Activated CD8-positive, alpha-beta T cell treated with anti-CD3 and anti-CD28 coated beads, Interleukin-2, amount 10 ng/mL, durations not matched to agents 7 days and 5 days (primary cell): ENCODE data around the gene CHST4. TPM values are rescaled to one million over a fixed set of nuclear protein-coding genes. Genes with fewer than 3 reads are reported as not detected.
A peak's percentile ranks its signal among the peaks of the same experiment; 100 is the strongest.
"Not testable (repeated sequence)": the region's sequence is repeated elsewhere in the genome, so short reads cannot be mapped to it uniquely, and the experiment has no call there.

ENCODE experiments used
- ATAC-seq: fragments of 150-1000 bp; cut with Tn5 transposase; one replicate; pipeline ENCODE4 v1.10.0; 2021; ENCODE audit warnings: moderate library complexity
- CTCF ChIA-PET: fragments of 350-600 bp; sonication (Branson Sonifier 250); formaldehyde crosslinking; loops from one replicate; lab custom pipeline; 2021; ENCODE audit warnings: antibody characterized with exemption; lab: Charles Lee
- POLR2A ChIA-PET: fragments of 350-600 bp; sonication (Branson Sonifier 250); formaldehyde crosslinking; loops from one replicate; lab custom pipeline; 2021; ENCODE audit warnings: antibody characterized with exemption; lab: Charles Lee
- DNase-seq: peaks from one replicate; pipeline ENCODE4 v3.0.0-alpha.2; 2020
- H3K27ac Mint-ChIP-seq: one replicate; pipeline ENCODE4 v1.8.0; 2021; ENCODE audit warnings: mild to moderate bottlenecking, mixed read lengths
- H3K27me3 Mint-ChIP-seq: one replicate; pipeline ENCODE4 v1.8.0; 2021; ENCODE audit warnings: low read depth, mixed read lengths
- H3K36me3 Mint-ChIP-seq: one replicate; pipeline ENCODE4 v1.8.0; 2021; ENCODE audit warnings: low read depth, mixed read lengths
- H3K4me1 Mint-ChIP-seq: one replicate; pipeline ENCODE4 v1.8.0; 2021; ENCODE audit warnings: low read depth, mixed read lengths
- H3K4me3 Mint-ChIP-seq: one replicate; pipeline ENCODE4 v1.8.0; 2021; ENCODE audit warnings: mild to moderate bottlenecking, mixed read lengths
- H3K9me3 Mint-ChIP-seq: one replicate; pipeline ENCODE4 v1.8.0; 2022; ENCODE audit warnings: mixed read lengths; ENCODE audit not compliant: insufficient read depth
- total RNA-seq, 2 experiments: library from RNA; stranded (reverse); gene quantifications; one replicate each; pipeline ENCODE4 v1.2.3, GENCODE V29; 2021

Gene CHST4
- total RNA-seq, 2 experiments from 2014 or later, result not detected

DNA sequence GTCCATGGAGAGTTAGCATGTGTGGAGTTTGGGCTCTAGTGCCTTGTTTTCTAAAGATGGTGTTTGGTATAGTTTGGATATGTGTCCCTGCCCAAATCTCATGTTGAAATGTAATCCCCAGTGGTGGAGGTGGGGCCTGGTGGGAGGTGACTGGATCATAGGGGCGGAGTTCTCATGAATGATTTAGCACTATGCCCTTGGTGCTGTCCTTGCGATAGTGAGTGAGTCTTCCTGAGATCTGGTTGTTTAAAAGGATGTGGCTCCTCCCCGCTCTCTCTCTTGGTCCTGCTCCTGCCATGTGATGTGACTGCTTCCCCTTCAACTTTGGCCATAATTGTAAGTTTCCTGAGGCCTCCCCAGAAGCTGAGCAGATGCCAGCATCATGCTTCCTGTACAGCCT lies 28.2 kb upstream of the CHST4 start:
- no peak overlapping the region for H3K4me3 Mint-ChIP-seq
- ChIA-PET CTCF (interaction anchor here (1.2 to 5.5 kb wide), 4 partner anchors 35 to 113 kb away, joined by 4 to 98 read pairs (median 12); partner anchors contain the start of gene ZNF23), POLR2A (no interaction called here)
- ATAC-seq (no peak), DNase-seq (no peak)
- H3K9me3 Mint-ChIP-seq, result no peaks in the 10 kb centered on the region
- no peaks in the 10 kb centered on the region for H3K36me3 Mint-ChIP-seq
- H3K27me3 Mint-ChIP-seq, result no peaks in the 10 kb centered on the region
- H3K27ac Mint-ChIP-seq, result no peak overlapping the region
- H3K4me1 Mint-ChIP-seq, result no peaks in the 10 kb centered on the region

DNA sequence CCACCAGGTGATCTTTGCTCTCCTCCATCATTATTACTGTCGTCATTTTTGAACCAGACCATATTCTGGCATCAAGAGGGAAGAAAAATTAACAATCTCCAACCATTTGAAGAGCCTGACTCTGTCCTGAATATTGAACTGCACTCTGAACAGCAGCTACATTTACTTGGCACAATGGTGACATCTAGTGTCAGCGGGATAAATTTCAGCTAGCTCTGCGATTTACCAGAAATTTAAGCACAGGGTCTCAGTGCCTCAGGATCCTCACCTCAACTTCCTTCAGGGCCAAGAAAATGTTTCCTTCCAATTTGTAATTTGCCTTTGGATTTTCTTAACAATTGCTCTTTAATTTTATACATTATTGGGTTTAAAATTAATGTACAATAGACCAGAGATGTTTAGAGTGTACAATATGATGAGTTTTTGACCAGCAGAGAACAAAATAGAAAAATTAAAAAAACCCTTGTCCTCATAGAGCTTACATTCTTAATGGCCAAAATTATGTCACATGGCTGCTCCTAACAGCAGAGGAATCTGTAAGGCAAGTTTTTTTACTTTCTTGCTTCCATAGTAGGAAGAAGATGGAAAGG lies 26.4 kb upstream of the CHST4 start:
- Mint-ChIP-seq H3K36me3 (no peaks in the 10 kb centered on the region), H3K4me3 (no peak overlapping the region), H3K27ac (no peak overlapping the region), H3K4me1 (no peaks in the 10 kb centered on the region), H3K9me3 (no peaks in the 10 kb centered on the region), H3K27me3 (peaks cover under 1% of the 10 kb centered on the region)
- ChIA-PET POLR2A (interaction anchor here (1.6 kb wide), 1 partner anchor 87 kb away, joined by 4 read pairs; no protein-coding TSS in a partner anchor), CTCF (interaction anchor here (0.7 to 5.5 kb wide), 24 partner anchors 10 to 141 kb away, joined by 3 to 98 read pairs (median 4); partner anchors contain the start of genes CALB2, CHST4, ZNF19 and ZNF23)
- DNase-seq (peak; percentile 68), ATAC-seq (peak; percentile 60)

DNA sequence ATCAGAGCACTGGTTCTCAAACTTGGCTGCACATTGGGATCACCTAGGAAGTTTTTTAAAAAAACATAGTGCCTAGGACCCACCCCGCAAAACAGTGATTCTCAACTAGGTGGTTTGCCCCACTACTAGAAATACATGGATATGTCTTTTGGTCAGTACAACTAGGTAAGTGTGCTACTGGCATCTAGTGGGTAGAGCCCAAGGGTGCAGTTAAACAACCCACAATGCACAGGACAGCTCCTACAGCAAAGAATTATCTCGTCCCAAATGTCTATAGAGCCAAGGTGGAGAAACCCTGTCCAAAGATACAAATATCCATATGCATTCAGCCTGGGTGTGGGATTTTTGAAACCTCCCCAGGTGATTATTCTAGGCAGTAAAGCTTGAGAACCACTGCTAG lies 25.3 kb upstream of the CHST4 start:
- DNase-seq (no peak), ATAC-seq (no peak)
- no peaks in the 10 kb centered on the region for H3K36me3 Mint-ChIP-seq
- no peaks in the 10 kb centered on the region for H3K9me3 Mint-ChIP-seq
- POLR2A ChIA-PET, result no interaction called here
- no peak overlapping the region for H3K4me3 Mint-ChIP-seq
- no peaks in the 10 kb centered on the region for H3K4me1 Mint-ChIP-seq
- CTCF ChIA-PET, result interaction anchor here (0.7 to 5.5 kb wide), 9 partner anchors 9 to 110 kb away, joined by 3 to 98 read pairs (median 5); partner anchors contain the start of genes ZNF19 and ZNF23
- no peak overlapping the region for H3K27ac Mint-ChIP-seq
- H3K27me3 Mint-ChIP-seq, result peaks cover 6% of the 10 kb centered on the region

DNA sequence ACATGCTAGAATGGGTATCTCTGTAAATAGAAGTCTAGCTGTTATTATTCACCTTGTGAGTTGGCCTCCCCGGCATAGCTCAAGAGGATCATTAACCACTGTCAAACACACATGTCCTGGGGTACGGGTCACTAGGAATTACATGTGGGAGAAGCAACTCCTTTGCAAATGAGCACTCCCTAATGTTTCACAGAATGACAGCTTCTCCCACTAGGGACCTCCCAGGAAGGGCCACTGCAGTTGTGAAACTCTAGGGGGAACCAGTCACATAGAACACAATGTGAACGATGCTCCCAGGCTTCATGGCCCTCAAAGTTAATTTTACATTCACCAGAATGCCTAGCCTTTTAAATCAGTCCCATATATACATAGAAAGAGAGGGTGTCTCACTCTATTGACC lies 24.7 kb upstream of the CHST4 start:
- Mint-ChIP-seq H3K4me1 (no peaks in the 10 kb centered on the region), H3K27me3 (peaks cover 6% of the 10 kb centered on the region), H3K9me3 (no peaks in the 10 kb centered on the region), H3K36me3 (no peaks in the 10 kb centered on the region), H3K4me3 (no peak overlapping the region), H3K27ac (no peak overlapping the region)
- ChIA-PET CTCF (interaction anchor here (0.7 to 5.5 kb wide), 5 partner anchors 10 to 89 kb away, joined by 3 to 98 read pairs (median 4); partner anchors contain the start of genes ZNF19 and ZNF23), POLR2A (no interaction called here)
- DNase-seq (no peak), ATAC-seq (no peak)

DNA sequence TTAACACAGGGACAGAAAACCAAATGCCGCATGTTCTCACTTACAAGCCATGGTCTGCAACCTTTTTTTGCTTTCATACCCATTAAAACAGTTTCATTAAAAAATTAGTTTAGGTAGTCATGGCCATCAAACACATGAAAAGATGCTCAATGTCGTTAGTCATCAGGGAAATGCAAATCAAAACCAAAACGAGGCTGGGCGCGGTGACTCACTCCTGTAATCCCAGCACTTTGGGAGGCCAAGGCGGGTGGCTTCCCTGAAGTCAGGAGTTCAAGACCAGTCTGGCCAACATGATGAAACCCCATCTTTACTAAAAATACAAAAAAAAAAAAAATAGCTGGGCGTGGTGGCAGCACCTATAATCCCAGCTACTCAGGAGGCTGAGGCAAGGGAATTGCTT lies 22.2 kb upstream of the CHST4 start:
- DNase-seq, H3K27ac Mint-ChIP-seq, H3K36me3 Mint-ChIP-seq, H3K4me1 Mint-ChIP-seq, ATAC-seq, H3K4me3 Mint-ChIP-seq, H3K9me3 Mint-ChIP-seq, POLR2A ChIA-PET, CTCF ChIA-PET: not testable (repeated sequence)
- peaks cover 16% of the 10 kb centered on the region for H3K27me3 Mint-ChIP-seq

DNA sequence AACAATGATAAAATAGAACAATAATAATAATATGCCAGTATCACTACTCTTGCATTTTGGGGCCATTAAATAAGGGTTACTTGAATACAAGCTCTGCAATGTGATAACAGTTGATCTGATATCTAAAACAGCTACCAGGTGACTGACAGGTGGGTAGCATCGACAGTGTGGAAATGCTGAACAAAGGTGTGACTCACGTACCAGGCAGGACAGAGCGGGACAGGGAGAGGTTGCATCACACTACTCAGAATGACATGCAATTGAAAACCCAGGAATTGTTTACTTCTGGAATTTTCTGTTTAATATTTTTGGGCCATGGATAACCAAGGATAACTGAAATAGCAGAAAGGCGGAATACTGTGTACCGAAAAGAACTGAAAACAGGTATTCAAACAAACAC lies 21.3 kb upstream of the CHST4 start:
- Mint-ChIP-seq H3K4me1 (no peaks in the 10 kb centered on the region), H3K27me3 (peaks cover 21% of the 10 kb centered on the region), H3K4me3 (no peak overlapping the region), H3K36me3 (no peaks in the 10 kb centered on the region), H3K9me3 (no peaks in the 10 kb centered on the region), H3K27ac (no peak overlapping the region)
- CTCF ChIA-PET, result no interaction called here
- DNase-seq (no peak), ATAC-seq (no peak)
- POLR2A ChIA-PET, result no interaction called here

DNA sequence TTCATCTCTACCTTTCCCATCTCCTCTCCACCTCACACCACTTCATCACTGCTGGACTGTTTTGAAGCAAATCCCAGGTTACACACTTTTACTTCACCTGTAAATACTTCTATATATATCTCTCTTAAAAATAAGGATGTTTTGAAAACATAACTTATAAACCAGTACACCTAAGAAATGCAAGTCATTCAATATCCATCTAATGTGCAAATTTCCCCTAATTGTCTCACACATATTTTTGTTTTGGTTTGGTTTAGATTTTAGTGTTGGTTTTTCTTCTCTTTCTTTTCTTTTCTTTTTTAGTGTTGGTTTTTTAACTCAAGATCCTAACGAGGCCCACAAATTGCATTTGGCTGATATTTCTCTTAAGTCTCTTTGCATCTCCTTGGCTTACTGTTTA lies 19.2 kb upstream of the CHST4 start:
- Mint-ChIP-seq H3K4me1 (no peaks in the 10 kb centered on the region), H3K9me3 (no peaks in the 10 kb centered on the region), H3K36me3 (no peaks in the 10 kb centered on the region), H3K27me3 (peaks cover 21% of the 10 kb centered on the region), H3K4me3 (no peak overlapping the region), H3K27ac (no peak overlapping the region)
- CTCF ChIA-PET, result no interaction called here
- no peak for ATAC-seq
- POLR2A ChIA-PET, result no interaction called here
- no peak for DNase-seq

DNA sequence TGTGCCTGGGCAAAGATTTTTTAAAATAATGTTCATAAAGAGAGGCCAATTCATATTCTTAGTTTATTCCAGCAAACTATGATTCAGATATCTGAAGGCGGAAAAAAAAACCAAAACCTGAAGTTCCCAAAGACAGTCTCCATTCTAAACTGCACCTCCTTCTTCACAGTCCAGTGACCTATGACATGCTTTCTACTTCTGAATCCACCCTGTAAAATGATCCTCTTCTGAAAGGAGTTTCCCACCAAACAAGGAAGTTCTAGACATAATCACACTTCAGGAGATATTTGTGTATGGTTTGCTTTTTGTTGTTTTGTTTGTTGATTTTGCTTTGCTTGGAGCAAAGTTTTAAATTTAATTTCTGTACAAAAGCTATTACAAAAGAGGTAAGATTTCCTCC lies 12.9 kb upstream of the CHST4 start:
- ATAC-seq (no peak), DNase-seq (no peak)
- Mint-ChIP-seq H3K27ac (no peak overlapping the region), H3K9me3 (no peaks in the 10 kb centered on the region), H3K4me1 (no peaks in the 10 kb centered on the region), H3K36me3 (no peaks in the 10 kb centered on the region), H3K27me3 (peaks cover 18% of the 10 kb centered on the region), H3K4me3 (no peak overlapping the region)
- ChIA-PET CTCF (no interaction called here), POLR2A (no interaction called here)

DNA sequence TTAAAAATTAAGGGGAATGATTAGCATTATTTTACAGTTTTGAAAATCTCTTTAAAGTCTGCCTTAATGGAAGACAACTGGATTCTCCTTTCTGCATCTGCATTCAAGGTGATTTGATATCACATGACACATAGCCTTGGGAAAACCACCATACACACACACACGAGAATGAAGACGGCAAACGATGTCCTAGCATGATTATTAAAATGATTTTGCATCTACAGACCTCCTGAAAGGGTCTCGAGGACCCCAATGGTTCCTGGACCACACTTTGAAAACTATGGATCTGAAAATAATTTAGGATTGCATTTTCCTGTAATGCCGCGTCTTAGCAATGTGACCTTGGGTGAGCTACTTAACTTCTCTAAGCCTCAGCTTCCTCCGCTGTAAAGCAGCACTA lies 11.8 kb upstream of the CHST4 start:
- Mint-ChIP-seq H3K9me3 (no peaks in the 10 kb centered on the region), H3K27ac (no peak overlapping the region), H3K4me3 (no peak overlapping the region), H3K36me3 (no peaks in the 10 kb centered on the region), H3K27me3 (peaks cover 8% of the 10 kb centered on the region), H3K4me1 (no peaks in the 10 kb centered on the region)
- ChIA-PET POLR2A (no interaction called here), CTCF (no interaction called here)
- ATAC-seq (no peak), DNase-seq (no peak)

DNA sequence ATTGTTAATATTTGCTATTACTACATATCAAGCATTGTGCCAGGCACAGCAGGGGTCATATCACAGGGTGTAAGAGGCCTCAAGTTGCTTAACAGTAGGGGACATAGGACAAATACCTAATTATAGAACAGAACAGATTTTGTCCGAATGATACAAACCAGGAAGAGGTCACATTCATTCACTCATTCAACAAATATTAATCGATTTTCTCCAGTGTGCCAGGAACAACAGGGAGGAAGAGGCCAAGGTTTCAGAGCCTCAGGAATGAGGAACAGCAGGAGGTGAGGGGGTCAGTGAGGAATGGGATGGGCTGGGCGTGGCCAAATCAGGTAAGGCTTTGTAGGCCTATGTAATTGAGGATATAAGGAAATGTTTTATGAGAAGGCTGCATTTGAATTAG lies 11.2 kb upstream of the CHST4 start:
- no peak overlapping the region for H3K27ac Mint-ChIP-seq
- no peaks in the 10 kb centered on the region for H3K9me3 Mint-ChIP-seq
- CTCF ChIA-PET, result no interaction called here
- no peak for ATAC-seq
- H3K36me3 Mint-ChIP-seq, result no peaks in the 10 kb centered on the region
- no peaks in the 10 kb centered on the region for H3K4me1 Mint-ChIP-seq
- DNase-seq, result no peak
- peaks cover 7% of the 10 kb centered on the region for H3K27me3 Mint-ChIP-seq
- no peak overlapping the region for H3K4me3 Mint-ChIP-seq
- POLR2A ChIA-PET, result no interaction called here

DNA sequence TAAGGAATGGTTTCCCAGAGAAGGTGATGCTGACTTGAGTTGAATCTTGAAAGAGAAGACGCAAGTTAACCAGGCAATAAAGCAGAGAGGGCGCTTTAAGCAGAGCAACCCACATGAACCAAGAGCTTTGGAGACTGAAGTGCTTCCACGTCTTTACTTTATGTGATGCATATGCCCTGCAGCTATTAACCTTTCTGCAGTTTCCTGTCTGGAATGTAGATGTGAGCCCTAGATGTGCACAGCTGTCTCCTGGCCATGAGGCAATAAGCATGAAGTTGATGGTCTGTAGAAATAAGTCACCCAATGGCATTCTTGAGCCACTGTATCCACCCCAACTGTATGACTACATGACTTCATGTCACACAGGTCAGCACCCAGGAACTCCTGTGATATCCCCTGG lies 5.7 kb upstream of the CHST4 start:
- ATAC-seq, result no peak
- ChIA-PET CTCF (no interaction called here), POLR2A (no interaction called here)
- Mint-ChIP-seq H3K4me1 (no peaks in the 10 kb centered on the region), H3K27me3 (peaks cover 15% of the 10 kb centered on the region), H3K9me3 (no peaks in the 10 kb centered on the region), H3K27ac (no peak overlapping the region), H3K36me3 (no peaks in the 10 kb centered on the region), H3K4me3 (no peak overlapping the region)
- no peak for DNase-seq

DNA sequence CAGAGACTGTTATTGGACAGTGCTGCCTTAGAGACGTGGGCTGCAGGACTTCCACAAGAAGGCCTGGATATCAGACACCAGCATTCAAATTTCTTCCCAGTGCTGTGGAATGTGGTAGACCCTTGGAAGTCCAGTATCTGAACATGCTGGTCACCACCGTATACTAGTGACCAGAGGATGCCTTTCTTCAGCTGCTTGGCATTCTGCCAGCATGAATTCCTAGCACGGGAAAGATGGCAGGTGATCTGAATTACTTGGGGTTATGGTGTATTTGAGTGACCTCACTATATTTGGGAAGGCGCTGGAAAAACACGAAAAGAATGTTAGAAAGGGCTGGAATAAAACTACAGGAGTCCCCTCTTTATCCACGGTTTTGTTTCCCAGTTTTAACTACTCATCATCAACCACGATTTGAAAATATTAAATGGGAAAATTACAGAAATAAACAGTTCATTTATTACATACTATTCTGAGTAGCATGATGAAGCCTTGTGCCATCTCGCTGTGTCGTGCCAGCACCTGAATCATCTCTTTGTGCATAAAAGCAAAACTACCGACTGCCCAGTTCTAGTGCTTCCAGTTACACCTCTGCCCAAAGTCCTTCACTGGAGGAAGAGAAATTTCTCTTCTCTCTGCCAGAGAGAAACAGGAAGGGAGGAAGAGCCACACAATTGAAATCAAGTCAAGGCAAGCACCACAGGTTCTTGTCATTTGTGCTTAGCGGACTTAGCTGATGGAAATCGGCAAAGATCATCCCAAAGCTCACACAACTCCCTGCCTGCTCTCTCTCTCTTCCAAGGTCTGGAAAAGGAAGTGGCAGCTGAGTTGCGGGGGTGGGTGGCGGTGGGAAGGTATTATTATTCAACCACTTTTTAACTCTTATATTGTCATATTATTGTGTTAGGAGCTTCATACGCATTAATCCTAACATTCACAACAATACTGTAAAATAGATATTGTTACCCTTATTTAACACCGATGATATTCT lies 1.4 kb upstream of the CHST4 start:
- Mint-ChIP-seq H3K27me3 (peaks cover 29% of the 10 kb centered on the region), H3K27ac (no peak overlapping the region), H3K9me3 (no peaks in the 10 kb centered on the region), H3K36me3 (no peaks in the 10 kb centered on the region), H3K4me3 (no peak overlapping the region), H3K4me1 (peaks cover 4% of the 10 kb centered on the region)
- ChIA-PET CTCF (interaction anchor here (2.0 kb wide), 1 partner anchor 25 kb away, joined by 5 read pairs; no protein-coding TSS in a partner anchor), POLR2A (no interaction called here)
- DNase-seq (no peak), ATAC-seq (no peak)
